DND-41 (cell line): ENCODE data around the gene CACNA1I.

Experiments
- ATAC-seq: fragments of 200-7000 bp; cut with Tn5 transposase; 3 replicates; pipeline ENCODE4 v1.9.1; 2021; ENCODE audit warnings: low read depth; ENCODE audit not compliant: insufficient read depth
- DNase-seq: peaks from one replicate; pipeline ENCODE4 v3.0.0-alpha.2; 2020
- H2AFZ ChIP-seq: 2 replicates; pipeline ENCODE4 v1.6.0; 2012; ENCODE audit warnings: low read depth, low read length
- H3K27ac ChIP-seq: 2 replicates; pipeline ENCODE4 v1.5.1; 2012; ENCODE audit warnings: low read length, inconsistent platforms
- H3K27me3 ChIP-seq: fragments of 200-600 bp; sonication (generic); 2 replicates; pipeline ENCODE4 v1.6.0; 2012; ENCODE audit warnings: low read length, mild to moderate bottlenecking, inconsistent platforms; ENCODE audit not compliant: insufficient read depth, poor library complexity
- H3K36me3 ChIP-seq: 2 replicates; pipeline ENCODE4 v1.5.1; 2012; ENCODE audit warnings: low read length, inconsistent platforms; ENCODE audit not compliant: insufficient read depth
- H3K4me1 ChIP-seq: 2 replicates; pipeline ENCODE4 v1.5.1; 2012; ENCODE audit warnings: mild to moderate bottlenecking, low read length; ENCODE audit not compliant: insufficient read depth
- H3K4me2 ChIP-seq: 2 replicates; pipeline ENCODE4 v1.6.0; 2012; ENCODE audit warnings: mild to moderate bottlenecking, moderate library complexity, low read length, inconsistent platforms; ENCODE audit not compliant: insufficient read depth
- H3K4me3 ChIP-seq, 2 experiments: fragments of 200-600 bp in 1 of 2; shearing (Covaris generic) in 1 of 2; 2 replicates each; pipeline ENCODE4 v1.5.1; 2012 to 2016; ENCODE audit warnings: inconsistent platforms in 2 of 2, low read length in 2 of 2, mild to moderate bottlenecking in 2 of 2, low read depth in 1 of 2, moderate library complexity in 1 of 2
- H3K79me2 ChIP-seq: 2 replicates; pipeline ENCODE4 v1.6.0; 2012; ENCODE audit warnings: low read length, inconsistent platforms; ENCODE audit not compliant: insufficient read depth
- H3K9ac ChIP-seq: 2 replicates; pipeline ENCODE4 v1.6.0; 2012; ENCODE audit warnings: low read depth, mild to moderate bottlenecking, inconsistent platforms, low read length, moderate library complexity
- H3K9me3 ChIP-seq: 2 replicates; pipeline ENCODE4 v1.5.1; 2012; ENCODE audit warnings: low read length, moderate library complexity, mild to moderate bottlenecking, inconsistent platforms; ENCODE audit not compliant: insufficient read depth, severe bottlenecking
- H4K20me1 ChIP-seq: 2 replicates; pipeline ENCODE4 v1.6.0; 2012; ENCODE audit warnings: low read length; ENCODE audit not compliant: insufficient read depth
- EZH2 ChIP-seq: IDR thresholded peaks from 3 replicates; pipeline ENCODE4 v1.6.1; 2012; ENCODE audit warnings: borderline replicate concordance, low read depth, mild to moderate bottlenecking, moderate library complexity, low read length, inconsistent platforms; ENCODE audit not compliant: severe bottlenecking
- TF ChIP-seq, protein P1 (sequence below): IDR thresholded peaks from 2 replicates; pipeline ENCODE4 v1.5.1; 2012; ENCODE audit warnings: borderline replicate concordance, low read length, moderate library complexity, mild to moderate bottlenecking; ENCODE audit not compliant: poor library complexity, severe bottlenecking; ENCODE audit errors: extremely low read depth

The CACNA1I gene

DNA sequence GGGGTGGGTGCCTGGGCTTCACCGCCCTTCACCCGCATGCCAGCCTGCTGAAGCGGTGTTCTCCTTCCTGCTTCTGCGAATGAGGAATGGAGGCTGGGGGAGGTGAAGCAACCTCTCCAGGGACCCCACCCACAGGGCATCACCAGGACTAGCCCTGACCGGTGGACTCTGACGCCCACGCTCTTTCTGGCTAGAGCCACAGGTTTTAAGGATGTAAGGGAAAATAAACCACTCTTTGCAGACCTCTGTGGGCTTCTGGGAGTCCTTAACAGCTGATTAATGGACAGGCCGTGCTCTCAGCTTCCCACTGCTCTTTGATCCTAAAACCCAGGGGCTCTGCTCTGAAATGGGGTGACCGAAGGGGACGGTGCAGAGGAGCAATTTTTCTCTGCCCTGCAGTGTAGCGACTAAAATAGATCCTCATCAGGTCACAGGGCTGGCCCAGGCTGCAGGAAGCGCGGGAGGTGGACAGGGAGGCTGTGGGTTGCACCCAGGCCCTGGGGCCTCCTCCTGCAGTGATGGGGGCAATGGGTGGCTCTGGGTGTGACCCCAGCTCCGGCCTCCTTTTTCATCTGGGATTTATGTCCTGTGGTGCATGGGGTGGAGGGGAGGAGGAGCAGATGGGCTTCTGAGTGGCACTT is 127.4 kb downstream of the CACNA1I start:
- no peaks in the 10 kb centered on the region for H3K36me3 ChIP-seq
- H3K4me1 ChIP-seq = no peaks in the 10 kb centered on the region
- DNase-seq (no peak), ATAC-seq (no peak)
- no peak overlapping the region for H2AFZ ChIP-seq
- no peaks in the 10 kb centered on the region for H3K9me3 ChIP-seq
- H3K9ac ChIP-seq = no peak overlapping the region
- no peaks in the 10 kb centered on the region for H3K27me3 ChIP-seq
- H3K4me3 ChIP-seq = no peak overlapping the region
- H3K27ac ChIP-seq = no peak overlapping the region
- H3K79me2 ChIP-seq = no peaks in the 10 kb centered on the region
- H3K4me2 ChIP-seq = no peak overlapping the region
- TF ChIP-seq EZH2 = no peak
- TF ChIP-seq, protein P1, sequence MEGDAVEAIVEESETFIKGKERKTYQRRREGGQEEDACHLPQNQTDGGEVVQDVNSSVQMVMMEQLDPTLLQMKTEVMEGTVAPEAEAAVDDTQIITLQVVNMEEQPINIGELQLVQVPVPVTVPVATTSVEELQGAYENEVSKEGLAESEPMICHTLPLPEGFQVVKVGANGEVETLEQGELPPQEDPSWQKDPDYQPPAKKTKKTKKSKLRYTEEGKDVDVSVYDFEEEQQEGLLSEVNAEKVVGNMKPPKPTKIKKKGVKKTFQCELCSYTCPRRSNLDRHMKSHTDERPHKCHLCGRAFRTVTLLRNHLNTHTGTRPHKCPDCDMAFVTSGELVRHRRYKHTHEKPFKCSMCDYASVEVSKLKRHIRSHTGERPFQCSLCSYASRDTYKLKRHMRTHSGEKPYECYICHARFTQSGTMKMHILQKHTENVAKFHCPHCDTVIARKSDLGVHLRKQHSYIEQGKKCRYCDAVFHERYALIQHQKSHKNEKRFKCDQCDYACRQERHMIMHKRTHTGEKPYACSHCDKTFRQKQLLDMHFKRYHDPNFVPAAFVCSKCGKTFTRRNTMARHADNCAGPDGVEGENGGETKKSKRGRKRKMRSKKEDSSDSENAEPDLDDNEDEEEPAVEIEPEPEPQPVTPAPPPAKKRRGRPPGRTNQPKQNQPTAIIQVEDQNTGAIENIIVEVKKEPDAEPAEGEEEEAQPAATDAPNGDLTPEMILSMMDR = no peak
- H4K20me1 ChIP-seq = no peaks in the 10 kb centered on the region

DNA sequence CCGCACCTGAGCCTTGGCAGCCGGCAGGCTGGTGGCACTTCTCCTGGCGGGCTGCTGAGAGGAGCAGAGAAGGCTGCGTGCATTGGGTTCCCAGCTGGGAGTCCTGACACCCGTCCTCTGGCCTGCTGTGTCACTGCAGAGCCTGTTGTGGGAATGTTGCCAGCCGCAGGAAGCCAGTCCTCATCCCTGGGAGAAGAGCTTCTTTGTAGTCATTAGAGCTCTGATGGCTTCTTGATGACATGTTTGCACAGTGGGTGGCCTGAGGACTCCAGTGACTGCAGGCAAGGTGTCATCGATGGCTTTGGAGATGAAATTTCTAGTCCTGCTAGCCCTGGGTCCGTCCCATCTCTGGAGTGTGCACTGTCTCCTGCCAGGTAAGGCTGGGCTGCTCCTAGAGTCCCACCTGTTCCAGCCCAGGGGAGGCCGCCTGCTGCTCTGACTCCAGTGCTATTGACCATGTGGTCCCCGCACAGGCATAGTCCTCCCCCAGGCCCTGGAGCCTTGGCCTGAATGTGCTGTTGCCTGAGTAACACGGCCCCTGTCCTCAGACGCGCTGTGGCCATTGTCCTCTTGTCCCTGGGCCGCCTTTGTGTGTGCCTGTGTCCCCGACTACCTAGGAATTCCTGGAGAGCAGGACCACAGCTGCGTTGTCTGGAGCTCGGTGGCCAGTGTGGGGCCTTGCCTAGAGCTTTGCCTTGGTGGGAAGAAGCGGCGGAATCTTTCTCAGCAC is 129.2 kb downstream of the CACNA1I start:
- Histone ChIP-seq H3K4me1 (no peaks in the 10 kb centered on the region), H4K20me1 (no peaks in the 10 kb centered on the region), H3K9ac (no peak overlapping the region), H3K36me3 (no peaks in the 10 kb centered on the region), H3K4me3 (no peak overlapping the region), H3K9me3 (no peaks in the 10 kb centered on the region), H3K27me3 (no peaks in the 10 kb centered on the region), H3K4me2 (no peak overlapping the region), H3K79me2 (no peaks in the 10 kb centered on the region), H3K27ac (no peak overlapping the region), H2AFZ (no peak overlapping the region)
- TF ChIP-seq, protein P1 = no peak
- DNase-seq (no peak), ATAC-seq (no peak)

DNA sequence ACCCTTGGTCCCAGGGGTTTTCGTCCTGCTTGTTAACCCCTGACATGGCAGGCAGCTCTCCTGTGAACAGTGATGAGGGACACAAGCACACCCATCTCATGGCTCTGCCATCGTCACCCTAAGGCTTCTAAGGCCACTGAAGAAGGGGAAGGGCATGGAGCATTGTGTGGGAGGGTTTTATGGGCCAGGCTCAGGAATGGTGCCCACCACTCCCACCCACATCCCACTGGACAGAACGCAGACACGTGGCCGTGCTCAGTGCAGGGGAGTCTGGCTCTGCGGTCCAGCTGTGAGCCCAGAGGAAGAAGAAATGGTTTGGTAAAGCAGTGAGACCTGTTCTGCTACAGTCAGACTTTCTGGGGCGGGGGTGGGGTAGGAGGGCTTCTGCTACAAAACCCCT is 130.0 kb downstream of the CACNA1I start:
- Histone ChIP-seq H3K79me2 (no peaks in the 10 kb centered on the region), H3K27me3 (no peaks in the 10 kb centered on the region), H3K36me3 (no peaks in the 10 kb centered on the region), H3K4me2 (no peak overlapping the region), H3K4me3 (no peak overlapping the region), H3K4me1 (no peaks in the 10 kb centered on the region), H2AFZ (no peak overlapping the region), H3K27ac (no peak overlapping the region), H3K9ac (no peak overlapping the region), H3K9me3 (no peaks in the 10 kb centered on the region), H4K20me1 (no peaks in the 10 kb centered on the region)
- TF ChIP-seq, protein P1 = no peak
- no peak for TF ChIP-seq EZH2
- ATAC-seq (no peak), DNase-seq (no peak)
